ENCODE results near the gene KRT39. TPM values are rescaled to one million over a fixed set of nuclear protein-coding genes. Genes with fewer than 3 reads are reported as not detected.

KRT39 gene
- total RNA-seq, 1 experiment from 2014 or later = not detected

- peak within 1 kb of the TSS; percentile 36; the same call in 1 of the 2 replicates for H3K27ac Mint-ChIP-seq
- CTCF ChIA-PET = no interaction called here
- H3K9me3 Mint-ChIP-seq = 0 out of 2 replicates have a peak, but pooled peaks cover 7% of the 10 kb centered on the region
- no peak for TF ChIP-seq USF1 (CRISPR knock-in tag; IDR thresholded peaks at IDR 0.05)
- no peak for TF ChIP-seq ZNF416 (CRISPR knock-in tag; IDR thresholded peaks at IDR 0.05)
- TF ChIP-seq USF2 (CRISPR knock-in tag; IDR thresholded peaks at IDR 0.05) = no peak
- no peak for TF ChIP-seq TEAD1 (CRISPR knock-in tag; IDR thresholded peaks at IDR 0.05)
- TF ChIP-seq PRRX2 (CRISPR knock-in tag; IDR thresholded peaks at IDR 0.05) = no peak
- no peak for TF ChIP-seq MXD4 (CRISPR knock-in tag; IDR thresholded peaks at IDR 0.05; ENCODE audit: borderline replicate concordance)
- no peak for TF ChIP-seq ZNF263 (CRISPR knock-in tag; IDR thresholded peaks at IDR 0.05; ENCODE audit: low read depth)
- TF ChIP-seq ZNF232 (CRISPR knock-in tag; IDR thresholded peaks at IDR 0.05) = no peak
- TF ChIP-seq CREM (CRISPR knock-in tag; IDR thresholded peaks at IDR 0.05) = no peak
- no peak for TF ChIP-seq GRHL2 (CRISPR knock-in tag; IDR thresholded peaks at IDR 0.05; ENCODE audit: insufficient replicate concordance, severe bottlenecking)
- TF ChIP-seq IRF1 (CRISPR knock-in tag; IDR thresholded peaks at IDR 0.05) = no peak
- no peak for TF ChIP-seq ATF6 (CRISPR knock-in tag; IDR thresholded peaks at IDR 0.05)
- TF ChIP-seq, protein P1, sequence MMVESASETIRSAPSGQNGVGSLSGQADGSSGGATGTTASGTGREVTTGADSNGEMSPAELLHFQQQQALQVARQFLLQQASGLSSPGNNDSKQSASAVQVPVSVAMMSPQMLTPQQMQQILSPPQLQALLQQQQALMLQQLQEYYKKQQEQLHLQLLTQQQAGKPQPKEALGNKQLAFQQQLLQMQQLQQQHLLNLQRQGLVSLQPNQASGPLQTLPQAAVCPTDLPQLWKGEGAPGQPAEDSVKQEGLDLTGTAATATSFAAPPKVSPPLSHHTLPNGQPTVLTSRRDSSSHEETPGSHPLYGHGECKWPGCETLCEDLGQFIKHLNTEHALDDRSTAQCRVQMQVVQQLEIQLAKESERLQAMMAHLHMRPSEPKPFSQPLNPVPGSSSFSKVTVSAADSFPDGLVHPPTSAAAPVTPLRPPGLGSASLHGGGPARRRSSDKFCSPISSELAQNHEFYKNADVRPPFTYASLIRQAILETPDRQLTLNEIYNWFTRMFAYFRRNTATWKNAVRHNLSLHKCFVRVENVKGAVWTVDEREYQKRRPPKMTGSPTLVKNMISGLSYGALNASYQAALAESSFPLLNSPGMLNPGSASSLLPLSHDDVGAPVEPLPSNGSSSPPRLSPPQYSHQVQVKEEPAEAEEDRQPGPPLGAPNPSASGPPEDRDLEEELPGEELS (CRISPR knock-in tag; IDR thresholded peaks at IDR 0.05) = no peak
- TF ChIP-seq, protein P2, sequence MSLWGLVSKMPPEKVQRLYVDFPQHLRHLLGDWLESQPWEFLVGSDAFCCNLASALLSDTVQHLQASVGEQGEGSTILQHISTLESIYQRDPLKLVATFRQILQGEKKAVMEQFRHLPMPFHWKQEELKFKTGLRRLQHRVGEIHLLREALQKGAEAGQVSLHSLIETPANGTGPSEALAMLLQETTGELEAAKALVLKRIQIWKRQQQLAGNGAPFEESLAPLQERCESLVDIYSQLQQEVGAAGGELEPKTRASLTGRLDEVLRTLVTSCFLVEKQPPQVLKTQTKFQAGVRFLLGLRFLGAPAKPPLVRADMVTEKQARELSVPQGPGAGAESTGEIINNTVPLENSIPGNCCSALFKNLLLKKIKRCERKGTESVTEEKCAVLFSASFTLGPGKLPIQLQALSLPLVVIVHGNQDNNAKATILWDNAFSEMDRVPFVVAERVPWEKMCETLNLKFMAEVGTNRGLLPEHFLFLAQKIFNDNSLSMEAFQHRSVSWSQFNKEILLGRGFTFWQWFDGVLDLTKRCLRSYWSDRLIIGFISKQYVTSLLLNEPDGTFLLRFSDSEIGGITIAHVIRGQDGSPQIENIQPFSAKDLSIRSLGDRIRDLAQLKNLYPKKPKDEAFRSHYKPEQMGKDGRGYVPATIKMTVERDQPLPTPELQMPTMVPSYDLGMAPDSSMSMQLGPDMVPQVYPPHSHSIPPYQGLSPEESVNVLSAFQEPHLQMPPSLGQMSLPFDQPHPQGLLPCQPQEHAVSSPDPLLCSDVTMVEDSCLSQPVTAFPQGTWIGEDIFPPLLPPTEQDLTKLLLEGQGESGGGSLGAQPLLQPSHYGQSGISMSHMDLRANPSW (CRISPR knock-in tag; conservative IDR thresholded peaks at IDR 0.05; ENCODE audit: low read depth) = no peak
- TF ChIP-seq RORB (CRISPR knock-in tag; IDR thresholded peaks at IDR 0.05) = no peak
- no peak for TF ChIP-seq TEAD4 (CRISPR knock-in tag; IDR thresholded peaks at IDR 0.05)
- no peak for TF ChIP-seq ZMAT4 (CRISPR knock-in tag; IDR thresholded peaks at IDR 0.05)
- TF ChIP-seq, protein P3, sequence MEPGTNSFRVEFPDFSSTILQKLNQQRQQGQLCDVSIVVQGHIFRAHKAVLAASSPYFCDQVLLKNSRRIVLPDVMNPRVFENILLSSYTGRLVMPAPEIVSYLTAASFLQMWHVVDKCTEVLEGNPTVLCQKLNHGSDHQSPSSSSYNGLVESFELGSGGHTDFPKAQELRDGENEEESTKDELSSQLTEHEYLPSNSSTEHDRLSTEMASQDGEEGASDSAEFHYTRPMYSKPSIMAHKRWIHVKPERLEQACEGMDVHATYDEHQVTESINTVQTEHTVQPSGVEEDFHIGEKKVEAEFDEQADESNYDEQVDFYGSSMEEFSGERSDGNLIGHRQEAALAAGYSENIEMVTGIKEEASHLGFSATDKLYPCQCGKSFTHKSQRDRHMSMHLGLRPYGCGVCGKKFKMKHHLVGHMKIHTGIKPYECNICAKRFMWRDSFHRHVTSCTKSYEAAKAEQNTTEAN (CRISPR knock-in tag; IDR thresholded peaks at IDR 0.05) = no peak
- ATAC-seq (peak; percentile 30), DNase-seq (ENCODE audit: low spot score) (no peak)
- H3K36me3 Mint-ChIP-seq = no peaks in the 10 kb centered on the region
- no peaks in the 10 kb centered on the region for H3K27me3 Mint-ChIP-seq (ENCODE audit: low read depth)
- peaks cover 15% of the 10 kb centered on the region for H3K4me1 Mint-ChIP-seq
- H3K4me3 Mint-ChIP-seq = no peak within 1 kb of the TSS
- POLR2A ChIA-PET = no interaction called here
Measured at GRCh38 chr17:41008811-41009210, 42.1 kb upstream of the KRT39 start, which contains the start of gene KRTAP3-1. TSS of gene KRTAP3-1 (minus strand) at chr17:41009128. CDS start at chr17:41009074, 54 bp downstream.
